ENCODE measurements around the gene SPATA46.
"Not testable (repeated sequence)": the region's sequence is repeated elsewhere in the genome, so short reads cannot be mapped to it uniquely, and the experiment has no call there.

Gene SPATA46, protein sequence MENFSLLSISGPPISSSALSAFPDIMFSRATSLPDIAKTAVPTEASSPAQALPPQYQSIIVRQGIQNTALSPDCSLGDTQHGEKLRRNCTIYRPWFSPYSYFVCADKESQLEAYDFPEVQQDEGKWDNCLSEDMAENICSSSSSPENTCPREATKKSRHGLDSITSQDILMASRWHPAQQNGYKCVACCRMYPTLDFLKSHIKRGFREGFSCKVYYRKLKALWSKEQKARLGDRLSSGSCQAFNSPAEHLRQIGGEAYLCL

DNA sequence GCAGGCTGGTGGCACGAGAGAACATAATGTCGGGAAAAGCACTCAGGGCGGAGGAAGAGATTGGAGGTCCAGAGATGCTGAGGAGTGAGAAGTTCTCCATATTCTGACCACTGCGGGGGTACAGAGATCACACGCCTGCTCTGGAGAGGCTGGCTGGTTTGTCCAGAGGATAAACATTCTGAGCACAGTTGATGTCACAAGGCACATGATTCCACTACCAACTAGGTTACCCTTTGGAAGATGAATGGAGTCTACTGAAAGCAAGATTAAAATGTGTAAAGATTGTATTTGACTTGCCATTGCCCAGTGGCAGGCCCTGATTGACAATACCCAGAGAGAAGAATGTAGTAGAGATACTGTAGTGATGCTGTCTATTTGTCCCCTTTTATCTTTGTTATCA lies at the start of gene SPATA46:
Gene SPATA46, minus strand, starts transcription at position 164 of the 400 bp plus-strand sequence. Its CDS starts 64 bp downstream, at position 100.
- DNase-seq, result no peak

DNA sequence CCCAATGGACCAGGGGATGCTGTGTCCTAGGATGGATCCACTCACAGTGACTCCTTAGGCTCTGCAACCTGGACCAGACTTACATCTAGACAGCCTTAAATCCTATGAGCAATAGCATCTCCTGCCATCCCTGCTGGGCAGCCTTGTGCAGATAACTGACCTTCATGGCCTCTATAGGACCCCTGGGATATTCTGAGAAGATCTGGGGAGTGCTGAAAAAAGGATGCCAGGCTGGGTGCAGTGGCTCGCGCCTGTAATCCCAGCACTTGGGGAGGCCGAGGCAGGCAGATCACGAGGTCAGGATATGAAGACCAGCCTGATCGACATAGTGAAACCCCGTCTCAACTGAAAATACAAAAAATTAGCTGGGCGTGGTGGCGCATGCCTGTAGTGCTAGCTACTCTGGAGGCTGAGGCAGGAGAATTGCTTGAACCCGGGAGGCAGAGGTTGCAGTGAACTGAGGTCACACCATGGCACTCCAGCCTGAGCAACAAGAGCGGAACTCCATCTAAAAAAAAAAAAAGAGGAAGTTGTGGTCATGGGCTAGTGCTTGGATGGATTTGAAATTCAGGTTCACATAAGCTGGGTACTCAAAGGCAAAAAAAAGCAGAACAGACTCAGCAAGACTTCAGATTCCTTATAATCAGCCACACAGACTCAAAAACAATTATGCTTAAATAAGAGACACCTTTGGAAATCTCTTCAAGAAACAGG lies 46.2 kb upstream of the SPATA46 start:
- DNase-seq, result no peak

DNA sequence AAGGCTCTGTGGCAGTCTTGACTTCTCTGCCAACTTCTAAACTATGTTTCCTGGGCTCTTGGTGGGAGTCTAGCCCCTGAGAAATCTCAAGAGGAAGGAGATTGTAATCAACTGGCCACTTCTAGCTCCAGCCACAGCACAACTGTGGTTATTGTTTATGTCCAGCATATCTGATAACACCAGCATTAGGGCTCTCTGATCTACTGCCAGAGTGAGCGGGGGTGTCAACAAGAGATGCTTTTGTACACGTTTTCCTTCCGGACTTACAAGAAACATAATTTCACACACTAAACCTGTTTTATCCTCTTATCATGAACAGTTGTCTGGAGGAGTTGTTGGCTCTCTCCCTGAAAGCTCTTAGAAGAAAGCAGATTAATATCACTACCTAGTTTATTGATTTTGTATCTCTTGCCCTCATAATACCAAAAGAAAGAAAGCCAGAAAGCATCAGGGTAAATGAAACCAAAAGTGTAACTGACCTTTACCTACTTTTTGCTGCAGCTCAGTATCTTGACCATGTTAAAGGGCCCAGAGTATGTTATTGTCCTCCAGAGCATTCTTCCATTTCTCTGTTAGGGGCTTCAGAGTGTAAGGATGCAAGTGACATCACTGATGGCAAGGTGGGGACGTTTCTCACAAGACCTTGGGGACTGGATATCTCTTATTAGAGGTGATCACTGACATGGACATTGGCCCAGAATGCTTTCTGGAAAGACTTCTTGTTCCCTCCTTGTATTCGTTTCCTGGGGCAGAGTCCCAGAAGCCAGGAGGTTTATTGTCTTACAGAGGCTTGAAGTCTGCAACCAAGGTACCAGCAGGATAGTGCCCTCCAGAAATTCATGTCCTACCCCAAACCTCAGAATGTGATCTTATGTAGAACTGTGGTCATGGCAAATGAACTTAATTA lies 44.9 kb upstream of the SPATA46 start:
- DNase-seq, result no peak

DNA sequence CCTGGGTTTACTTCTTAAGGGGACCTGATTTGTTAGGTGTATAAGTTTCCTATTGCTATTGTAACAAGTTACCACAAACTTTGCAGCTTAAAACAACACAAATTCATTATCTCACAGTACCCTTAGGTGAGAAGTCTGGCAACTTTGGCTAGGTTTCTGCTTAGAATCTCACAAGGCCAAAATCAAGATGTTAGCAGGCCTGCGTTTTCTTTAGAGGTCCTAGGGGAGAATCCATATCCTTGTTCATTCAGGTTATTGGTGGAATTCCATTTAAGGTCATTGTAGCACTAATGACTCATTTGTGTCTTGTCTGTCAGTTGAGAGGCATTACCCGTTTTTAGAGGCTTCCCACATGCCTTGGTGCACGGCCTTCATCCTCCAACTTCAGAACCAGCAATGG lies 43.5 kb upstream of the SPATA46 start:
- DNase-seq, result no peak

DNA sequence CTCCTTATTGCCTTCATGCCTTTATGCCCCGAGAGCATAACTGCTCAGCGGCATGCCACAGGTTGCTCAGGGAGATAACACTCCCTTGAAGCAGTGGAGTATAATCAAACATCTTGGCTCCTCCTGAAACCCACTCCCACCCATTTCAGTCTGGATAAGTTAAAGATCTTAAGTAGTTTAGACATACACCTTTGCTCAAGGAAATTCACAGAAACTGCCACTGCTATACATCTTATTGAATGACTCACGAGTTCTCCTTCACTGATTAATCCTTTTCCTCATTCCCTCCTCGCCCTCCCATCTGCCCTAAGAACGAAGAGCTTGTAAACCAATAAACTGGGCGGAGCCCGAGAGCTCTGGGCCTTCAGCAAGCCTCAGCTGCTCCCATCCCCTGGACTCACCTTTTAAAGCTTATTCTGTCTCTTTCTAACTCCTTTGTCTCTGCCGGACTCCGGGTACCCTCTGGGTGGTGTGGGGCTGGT lies 42.8 kb upstream of the SPATA46 start:
- DNase-seq, result not testable (repeated sequence)

DNA sequence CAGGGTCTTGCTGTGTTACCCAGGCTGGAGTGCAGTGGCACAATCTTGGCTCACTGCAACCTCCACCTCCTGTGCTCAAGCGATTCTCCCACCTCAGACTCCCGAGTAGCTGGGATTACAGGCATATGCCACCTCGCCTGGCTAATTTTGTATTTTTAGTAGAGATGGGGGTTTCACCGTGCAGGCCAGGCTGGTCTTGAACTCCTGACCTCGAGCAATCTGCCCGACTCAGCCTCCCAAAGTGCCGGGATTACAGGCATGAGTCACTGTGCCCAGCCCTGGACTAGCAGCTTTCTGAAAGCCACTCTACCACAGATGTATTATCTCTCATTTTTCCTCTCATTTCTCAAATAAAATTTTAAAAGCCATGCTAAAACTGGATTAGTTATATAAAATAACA lies 41.9 kb upstream of the SPATA46 start:
- not testable (repeated sequence) for DNase-seq

DNA sequence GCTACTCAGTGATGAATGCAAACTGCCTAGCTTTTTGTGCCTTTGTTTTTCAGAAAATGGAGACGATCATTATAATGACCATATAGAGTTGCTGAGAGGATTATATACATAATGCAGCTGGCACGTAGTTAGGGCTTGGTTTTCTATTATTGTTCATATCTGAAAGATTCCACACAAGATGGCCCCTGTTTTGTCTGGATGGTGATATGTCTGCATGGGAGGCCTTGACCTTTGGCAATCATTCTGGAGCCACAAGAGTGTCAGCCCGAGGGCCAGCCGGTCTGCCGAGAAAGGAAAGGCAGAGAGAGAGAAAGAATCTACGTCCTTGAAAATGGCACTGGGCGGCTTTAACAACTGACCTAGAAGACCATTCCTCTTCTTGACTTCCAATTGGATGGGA lies 41.0 kb upstream of the SPATA46 start:
- no peak for DNase-seq

DNA sequence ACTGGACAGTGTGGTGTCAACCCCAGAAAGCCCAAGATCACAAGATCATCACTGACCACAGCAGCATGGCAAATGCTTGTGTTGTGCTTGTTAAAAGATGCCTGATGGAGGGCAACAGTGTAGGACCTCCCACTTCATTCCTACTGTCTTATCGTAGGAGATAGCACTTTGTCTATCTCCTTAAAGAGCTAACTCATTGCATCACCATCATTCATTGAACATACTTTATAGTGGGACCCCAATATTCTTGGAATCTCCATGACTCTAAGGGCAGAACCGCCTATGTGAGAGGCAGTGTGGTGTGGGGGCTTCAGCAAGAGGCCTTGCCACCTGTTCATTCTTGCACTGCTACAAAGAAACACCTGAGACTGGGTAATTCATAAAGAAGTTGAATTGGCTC lies 40.3 kb upstream of the SPATA46 start:
- no peak for DNase-seq

DNA sequence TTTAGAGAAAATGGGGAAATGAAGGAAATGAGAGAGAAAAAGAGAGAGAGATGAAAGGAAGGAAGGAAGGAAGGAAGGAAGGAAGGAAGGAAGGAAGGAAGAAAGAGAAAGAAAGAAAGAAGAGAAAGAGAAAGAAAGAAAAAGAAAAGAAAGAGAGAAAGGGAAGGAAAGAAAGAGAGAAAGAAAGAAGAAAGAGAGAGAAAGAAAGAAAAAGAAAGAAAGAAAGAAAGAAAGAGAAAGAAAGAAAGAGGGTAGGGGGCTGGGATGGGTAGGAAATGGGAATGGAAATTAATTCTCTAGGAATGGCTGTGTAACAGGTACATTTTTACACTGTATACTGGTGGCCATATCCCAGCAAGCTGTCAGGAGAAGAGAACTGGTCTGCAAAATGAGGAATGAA lies 39.6 kb upstream of the SPATA46 start:
- no peak for DNase-seq

DNA sequence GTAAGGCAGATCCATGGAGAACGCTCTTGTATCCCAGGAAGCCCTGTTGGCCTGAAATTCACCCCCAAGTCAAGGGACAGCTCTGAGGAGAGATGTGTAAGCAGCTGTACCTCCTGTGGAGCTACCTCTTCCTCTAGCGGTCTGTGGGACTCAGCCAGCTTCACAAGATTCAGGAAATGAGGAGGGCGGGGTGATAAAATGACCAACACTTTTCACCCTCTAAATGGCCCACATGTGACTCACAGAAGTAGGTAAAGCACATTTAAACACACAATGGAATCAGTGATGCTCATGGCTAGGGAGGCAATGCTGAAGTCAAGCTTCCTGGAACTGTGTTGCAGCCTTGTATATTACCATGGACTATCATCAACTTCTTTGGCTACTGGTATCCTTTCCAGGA lies 35.3 kb upstream of the SPATA46 start, which contains the start of gene SH2D1B:
Gene SH2D1B, minus strand, starts transcription at position 135 of the 400 bp plus-strand sequence. Its CDS starts 120 bp downstream, at position 15.
- no peak for DNase-seq

DNA sequence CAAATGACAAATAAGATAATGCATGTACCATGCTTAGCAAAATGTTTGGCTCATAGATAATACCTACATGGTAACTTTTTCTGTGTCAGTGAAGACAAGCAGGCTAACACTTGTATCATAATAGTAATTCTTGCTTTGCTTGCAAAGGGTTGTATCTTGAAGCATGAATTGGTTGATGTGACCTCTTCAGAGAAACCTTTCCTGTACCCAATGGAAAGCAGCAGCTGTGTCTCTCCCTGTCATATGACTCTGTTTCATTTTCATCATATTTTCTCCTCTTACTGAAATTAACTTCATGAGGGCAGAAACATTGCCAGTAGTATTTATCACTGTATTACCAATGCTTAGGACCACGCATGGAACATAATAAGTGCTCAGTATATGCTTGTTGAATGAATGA lies 30.9 kb upstream of the SPATA46 start:
- DNase-seq, result no peak

DNA sequence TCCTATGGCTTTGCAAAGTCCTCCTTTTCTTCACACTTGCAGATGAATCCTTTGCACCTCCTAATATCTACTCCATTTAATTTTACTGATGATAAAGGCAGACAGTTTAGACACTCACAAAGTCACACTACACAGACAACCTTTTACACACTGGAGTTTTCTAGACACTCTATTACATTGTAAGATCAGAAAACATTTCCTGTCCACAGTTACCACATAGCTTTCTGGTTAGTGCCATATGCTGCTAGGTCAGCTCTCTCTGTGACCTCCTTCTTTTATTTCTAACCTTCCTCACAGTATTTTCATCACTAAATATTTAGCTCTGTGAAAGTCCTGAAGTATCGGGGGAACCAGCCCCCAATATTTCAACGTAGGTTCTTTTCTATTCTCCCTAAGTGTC lies 30.2 kb upstream of the SPATA46 start:
- no peak for DNase-seq

DNA sequence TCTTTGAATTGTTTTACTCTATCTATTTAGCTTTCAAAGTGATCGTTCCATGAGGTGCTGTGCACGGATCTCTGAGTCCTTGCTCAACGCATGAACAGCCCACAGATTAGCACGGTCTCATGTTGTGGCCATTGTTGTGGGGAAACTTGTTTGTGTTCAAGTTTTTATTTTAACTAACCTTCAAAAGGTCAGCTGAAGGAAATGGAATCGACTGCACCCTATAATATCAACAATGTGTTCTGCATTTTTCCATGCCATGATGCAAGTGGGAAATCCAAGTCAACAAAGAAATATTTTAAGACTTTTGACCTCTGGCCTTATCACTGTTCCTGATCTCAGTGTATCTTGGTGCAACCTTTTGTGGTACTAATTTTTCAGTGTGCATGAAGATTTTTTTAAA lies 29.1 kb upstream of the SPATA46 start:
- no peak for DNase-seq

DNA sequence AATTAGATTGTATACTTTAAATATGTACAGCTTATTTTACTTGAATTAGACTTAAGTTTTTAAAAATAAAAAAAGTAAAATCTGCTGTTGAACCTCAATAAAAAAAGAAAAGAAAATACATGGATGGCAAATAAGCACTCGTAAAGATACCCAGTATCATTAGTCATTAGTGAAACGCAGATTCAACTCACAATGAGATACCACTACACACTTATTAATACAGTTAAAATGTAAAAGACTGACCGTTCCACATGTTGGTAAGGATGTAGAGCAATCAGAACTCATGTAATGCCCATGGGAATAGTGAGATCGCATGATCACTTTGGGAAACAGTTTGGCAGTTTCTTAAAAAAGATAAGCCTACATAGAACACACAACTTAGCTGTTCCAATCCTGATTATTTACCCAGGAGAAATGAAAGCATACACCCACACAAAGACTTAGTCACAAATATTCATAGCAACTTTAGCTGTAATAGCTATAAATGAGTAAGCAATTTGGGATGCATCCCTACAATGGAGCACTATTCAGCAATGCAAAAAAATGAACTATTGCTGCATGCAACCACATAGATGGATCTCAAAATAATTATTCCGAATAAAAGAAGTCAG lies 28.0 kb upstream of the SPATA46 start:
- DNase-seq, result no peak

DNA sequence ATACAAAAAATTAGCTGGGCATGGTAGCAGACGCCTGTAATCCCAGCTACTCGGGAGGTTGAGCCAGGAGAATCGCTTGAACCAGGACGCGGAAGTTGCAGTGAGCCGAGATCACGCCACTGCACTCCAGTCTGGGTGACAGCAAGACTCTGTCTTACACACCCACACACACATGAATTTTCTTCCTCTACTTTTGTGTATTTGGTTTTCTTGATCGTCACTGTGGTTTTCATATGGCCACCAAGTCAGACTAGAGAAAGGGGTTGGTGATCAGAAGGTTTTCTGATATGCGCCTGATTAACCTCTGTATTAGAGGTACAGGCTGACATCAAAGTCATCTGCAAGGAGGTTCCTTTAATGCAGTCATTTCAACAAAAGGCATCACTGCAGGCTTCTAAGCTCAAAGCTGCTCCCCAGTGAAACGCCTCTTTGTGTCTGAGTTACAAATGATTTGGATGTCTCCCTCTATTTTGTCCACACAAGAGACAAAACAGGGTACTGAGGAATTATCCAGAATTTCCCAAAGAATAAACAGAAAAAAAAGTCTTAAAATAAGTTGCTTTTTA lies 24.2 kb upstream of the SPATA46 start:
- no peak for DNase-seq

DNA sequence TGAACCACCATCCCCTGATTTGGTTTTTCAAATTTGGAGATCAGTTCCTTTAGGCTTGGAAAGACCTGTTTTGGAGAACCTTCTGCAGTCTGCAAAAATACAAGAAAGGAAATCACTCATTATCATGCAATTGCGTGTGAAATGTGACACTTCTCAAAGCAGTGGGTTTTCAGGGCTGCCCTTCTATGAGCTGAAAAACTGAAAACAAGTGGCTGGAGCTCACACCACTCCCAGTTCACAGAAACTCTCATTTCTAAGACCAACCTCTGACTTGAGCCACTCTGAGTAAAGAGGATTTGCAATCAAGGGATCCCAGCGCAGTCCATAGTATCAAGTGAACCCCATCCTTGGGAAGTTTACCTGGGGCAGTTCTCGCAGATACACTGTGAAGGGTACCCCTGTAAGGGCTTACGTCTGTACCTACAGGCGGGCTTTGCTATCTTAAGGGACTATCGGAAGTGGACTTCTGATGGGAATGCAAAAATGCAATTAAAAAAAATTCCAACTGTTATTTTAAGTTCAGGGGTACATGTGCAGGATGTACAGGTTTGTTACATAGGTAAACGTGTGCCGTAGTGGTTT lies 22.4 kb upstream of the SPATA46 start:
- no peak for DNase-seq

DNA sequence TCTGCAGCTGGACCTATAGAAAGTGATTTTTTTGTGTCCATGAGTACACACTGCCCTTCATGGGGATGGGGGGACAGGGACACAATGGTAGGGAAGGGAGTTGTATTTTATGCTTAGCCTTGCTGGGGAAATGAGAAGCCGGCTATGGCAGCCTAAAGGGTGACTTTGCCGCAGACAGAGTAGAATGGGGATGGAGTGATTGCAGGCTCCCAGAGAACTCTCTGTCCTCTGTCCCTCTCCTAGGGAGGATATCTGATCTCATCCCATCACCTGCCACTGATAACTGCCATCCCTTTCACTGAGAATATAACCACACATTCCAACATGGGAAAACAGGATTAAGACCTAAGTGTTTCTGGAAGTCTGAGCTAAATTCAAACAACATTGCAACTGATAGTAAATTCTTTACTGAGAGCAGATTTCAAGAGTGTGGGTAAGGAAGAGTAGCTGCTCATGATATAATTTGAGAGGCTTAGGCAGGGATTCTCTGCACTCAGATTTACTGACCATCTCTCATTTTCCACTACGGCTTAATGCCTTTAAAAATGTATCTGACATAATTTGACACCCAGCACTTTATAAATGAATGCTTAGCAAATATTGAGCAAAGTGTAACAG lies 21.4 kb upstream of the SPATA46 start:
- DNase-seq, result no peak

DNA sequence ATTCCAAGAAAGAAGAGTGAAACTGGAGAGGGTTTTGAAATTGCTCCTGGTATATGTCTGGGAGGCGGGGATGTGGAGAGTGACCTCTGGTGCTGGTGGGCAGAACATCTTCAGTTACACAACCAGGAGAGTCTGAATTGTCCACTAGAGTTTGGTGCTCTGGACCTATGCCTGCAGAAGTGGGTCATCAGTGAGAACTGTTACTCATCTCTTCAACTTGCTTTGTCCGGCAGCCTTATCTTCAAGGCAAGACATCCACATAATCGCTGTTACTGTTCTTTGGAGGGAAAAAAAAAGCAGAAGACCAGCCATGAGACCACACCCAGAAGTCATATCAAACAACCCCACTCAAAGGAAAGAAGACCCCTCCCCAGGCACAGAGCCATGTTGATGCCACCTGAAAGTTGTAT lies 20.4 kb upstream of the SPATA46 start:
- no peak for DNase-seq

DNA sequence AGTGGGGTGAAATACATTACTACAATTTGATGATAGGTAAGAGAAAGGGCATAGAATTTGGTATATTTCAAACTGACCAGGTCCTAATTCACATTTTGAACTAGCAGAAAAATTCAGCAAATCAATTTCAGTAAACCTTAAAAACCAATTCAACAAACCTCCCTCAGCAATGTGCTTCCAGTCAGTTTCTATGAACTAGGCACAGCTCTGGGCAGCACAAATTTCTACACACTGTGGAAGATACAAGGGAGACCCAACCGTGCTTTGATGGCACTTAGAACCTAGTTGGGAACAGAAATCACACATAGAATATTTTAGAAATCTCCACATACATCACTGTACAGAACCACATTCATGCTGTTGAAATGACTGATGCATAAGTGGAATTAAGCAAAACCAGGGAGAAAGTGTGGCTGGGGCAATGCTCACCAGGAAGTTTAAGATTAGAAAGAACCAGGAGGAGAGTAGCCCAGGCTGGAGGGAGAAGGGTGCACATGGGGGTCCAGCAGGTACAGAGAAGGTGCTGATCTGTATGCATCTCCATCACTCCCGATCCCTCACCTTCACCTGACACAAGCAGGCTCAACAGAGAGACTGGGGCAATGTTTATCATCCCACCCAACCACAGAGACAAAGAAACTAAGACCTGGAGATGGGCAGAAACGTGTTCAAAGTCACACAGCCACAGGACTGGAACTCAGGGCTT lies 19.7 kb upstream of the SPATA46 start:
- DNase-seq, result no peak

DNA sequence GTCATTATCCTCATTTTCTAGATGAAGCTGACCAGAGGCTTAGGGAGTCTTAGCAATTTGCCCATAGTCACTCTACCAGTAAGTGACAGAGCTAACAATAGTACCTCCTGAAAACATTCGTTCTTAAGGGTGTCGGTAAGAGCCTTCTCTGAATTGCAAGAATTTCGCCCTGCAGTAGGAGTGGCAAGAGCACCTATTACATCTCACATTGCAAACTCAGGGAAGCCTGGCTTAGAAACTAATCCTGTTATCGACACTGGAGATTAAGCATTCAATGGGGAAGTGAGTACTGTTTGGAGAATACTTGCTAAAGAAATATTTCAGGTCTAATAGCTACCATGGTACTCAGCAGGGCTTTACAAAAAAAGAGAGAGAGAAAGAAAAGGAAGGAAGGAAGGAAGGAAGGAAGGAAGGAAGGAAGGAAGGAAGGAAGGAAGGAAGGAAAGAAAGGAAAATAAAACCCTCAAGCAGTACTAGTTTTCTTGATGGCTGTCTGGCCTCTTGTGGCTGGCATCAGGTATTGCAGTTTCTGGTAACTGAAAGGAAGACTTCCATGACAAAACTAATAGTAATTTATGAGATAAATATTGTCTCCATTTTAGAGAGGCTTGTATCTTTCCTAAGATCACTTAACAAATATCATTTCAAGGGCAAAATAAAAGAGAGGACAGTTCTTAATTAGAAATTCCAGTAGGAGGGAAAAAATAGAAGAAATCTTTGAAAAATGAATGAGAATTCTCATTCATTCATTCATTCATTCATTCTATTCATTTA lies 15.3 kb upstream of the SPATA46 start:
- no peak for DNase-seq
